IMR-90 (cell line): Measurements from ENCODE around the gene STOML2. TPM values are rescaled to one million over a fixed set of nuclear protein-coding genes. Genes with fewer than 3 reads are reported as not detected.

Experiments
- ATAC-seq: fragments of 200-7000 bp; cut with Tn5 transposase; 2 replicates; pipeline ENCODE4 v1.9.1; 2020; ENCODE audit warnings: low read depth, mild to moderate bottlenecking, moderate library complexity
- BruUV-seq: library from RNA; stranded (reverse); fragments of 400-500 nt; replicated peaks from 2 replicates; lab custom pipeline; 2021; lab: Mats Ljungman, UMichigan
- CTCF ChIA-PET: fragments of 300-600 bp; formaldehyde crosslinking; extraction: SDS; loops from one replicate; lab custom pipeline; 2021; ENCODE audit warnings: antibody characterized with exemption; lab: Yijun Ruan, JAX
- POLR2A ChIA-PET: fragments of 300-600 bp; sonication (Branson Sonifier 250); formaldehyde crosslinking; loops from one replicate; lab custom pipeline; 2022; ENCODE audit warnings: antibody characterized with exemption; ENCODE audit not compliant: unreplicated experiment; lab: Charles Lee
- DNase-seq: peaks from one replicate; pipeline ENCODE4 v3.0.0; 2013
- H2AFZ ChIP-seq: replicated peaks from 2 replicates; pipeline ENCODE3; 2013; ENCODE audit warnings: low read length, mild to moderate bottlenecking; ENCODE audit not compliant: poor library complexity
- H2AK5ac ChIP-seq: 2 replicates; pipeline ENCODE4 v1.6.1; 2013; ENCODE audit warnings: low read depth, low read length, inconsistent platforms
- H2AK9ac ChIP-seq: replicated peaks from 2 replicates; pipeline ENCODE3; 2013; ENCODE audit warnings: mild to moderate bottlenecking, low read depth, low read length, moderate library complexity; ENCODE audit not compliant: poor library complexity
- H2BK120ac ChIP-seq: 2 replicates; pipeline ENCODE4 v1.6.1; 2013; ENCODE audit warnings: low read depth, low read length, inconsistent platforms
- H2BK15ac ChIP-seq: 3 replicates; pipeline ENCODE4 v1.6.1; 2013; ENCODE audit warnings: low read depth, low read length, inconsistent platforms
- H2BK20ac ChIP-seq: 2 replicates; pipeline ENCODE4 v1.6.1; 2013; ENCODE audit warnings: low read depth, mild to moderate bottlenecking, inconsistent platforms, low read length, moderate library complexity
- H2BK5ac ChIP-seq: 2 replicates; pipeline ENCODE4 v1.6.1; 2013; ENCODE audit warnings: mild to moderate bottlenecking, low read depth, low read length, inconsistent platforms; ENCODE audit not compliant: poor library complexity, severe bottlenecking
- H3K14ac ChIP-seq: replicated peaks from 2 replicates; pipeline ENCODE4 v1.6.1; 2013; ENCODE audit warnings: low read depth, low read length, inconsistent platforms
- H3K18ac ChIP-seq: 2 replicates; pipeline ENCODE4 v1.6.1; 2013; ENCODE audit warnings: low read depth, low read length, control low read depth
- H3K23ac ChIP-seq: 2 replicates; pipeline ENCODE4 v1.6.1; 2013; ENCODE audit warnings: low read depth, low read length, inconsistent platforms
- H3K27ac ChIP-seq: 2 replicates; pipeline ENCODE4 v1.5.1; 2013; ENCODE audit warnings: mild to moderate bottlenecking, control low read depth, low read length; ENCODE audit not compliant: insufficient read depth
- H3K27me3 ChIP-seq: 2 replicates; pipeline ENCODE4 v1.6.1; 2013; ENCODE audit warnings: low read length; ENCODE audit not compliant: control insufficient read depth, insufficient read depth
- H3K36me3 ChIP-seq: 2 replicates; pipeline ENCODE4 v1.6.1; 2013; ENCODE audit warnings: low read length, mixed read lengths; ENCODE audit not compliant: control insufficient read depth, insufficient read depth
- H3K4ac ChIP-seq: 2 replicates; pipeline ENCODE4 v1.6.1; 2013; ENCODE audit warnings: low read depth, low read length, inconsistent platforms
- H3K4me1 ChIP-seq: 2 replicates; pipeline ENCODE4 v1.6.1; 2013; ENCODE audit warnings: low read length, mixed read lengths; ENCODE audit not compliant: control insufficient read depth, insufficient read depth
- H3K4me2 ChIP-seq: 2 replicates; pipeline ENCODE4 v1.6.1; 2013; ENCODE audit warnings: low read depth, mild to moderate bottlenecking, control low read depth, low read length, moderate library complexity
- H3K4me3 ChIP-seq: 2 replicates; pipeline ENCODE4 v1.5.1; 2013; ENCODE audit warnings: low read depth, mild to moderate bottlenecking, control low read depth, low read length, moderate library complexity; ENCODE audit not compliant: insufficient read depth
- H3K56ac ChIP-seq: 2 replicates; pipeline ENCODE4 v1.6.1; 2013; ENCODE audit warnings: low read length, inconsistent platforms; ENCODE audit not compliant: insufficient read depth; ENCODE audit errors: extremely low read depth
- H3K79me1 ChIP-seq, 2 experiments: 2 replicates each; pipeline ENCODE4 v1.6.1; 2013; ENCODE audit warnings: low read length in 2 of 2, inconsistent platforms in 1 of 2, low read depth in 1 of 2
- H3K9ac ChIP-seq: 2 replicates; pipeline ENCODE4 v1.6.1; 2013; ENCODE audit warnings: low read depth, low read length, control low read depth
- H3K9me1 ChIP-seq: 2 replicates; pipeline ENCODE4 v1.6.1; 2013; ENCODE audit warnings: low read length, inconsistent platforms; ENCODE audit not compliant: insufficient read depth
- H3K9me3 ChIP-seq: 2 replicates; pipeline ENCODE4 v1.6.1; 2013; ENCODE audit warnings: low read length; ENCODE audit not compliant: control insufficient read depth, insufficient read depth
- H4K20me1 ChIP-seq: 2 replicates; pipeline ENCODE4 v1.6.1; 2013; ENCODE audit warnings: low read length, inconsistent platforms; ENCODE audit not compliant: insufficient read depth
- H4K5ac ChIP-seq: 2 replicates; pipeline ENCODE4 v1.6.1; 2013; ENCODE audit warnings: mild to moderate bottlenecking, low read depth, low read length, control low read depth
- H4K8ac ChIP-seq, 2 experiments: 2 replicates each; pipeline ENCODE4 v1.6.1; 2013; ENCODE audit warnings: low read depth in 2 of 2, low read length in 2 of 2, control low read depth in 1 of 2, inconsistent platforms in 1 of 2
- H4K91ac ChIP-seq: 2 replicates; pipeline ENCODE4 v1.6.1; 2013; ENCODE audit warnings: low read depth, low read length, inconsistent platforms; ENCODE audit not compliant: insufficient read depth
- CEBPB ChIP-seq: IDR thresholded peaks from 2 replicates; pipeline ENCODE4 v1.6.1; 2012; ENCODE audit warnings: low read depth, low read length, improper control_type of control experiment
- CHD1 ChIP-seq: IDR thresholded peaks from 2 replicates; pipeline ENCODE4 v1.6.1; 2012; ENCODE audit warnings: low read depth, low read length, improper control_type of control experiment
- FOS ChIP-seq: fragments of 150-350 bp; IDR thresholded peaks from 2 replicates; pipeline ENCODE4 v1.6.1; 2016; ENCODE audit warnings: low read depth, low read length
- MXI1 ChIP-seq: IDR thresholded peaks from 2 replicates; pipeline ENCODE4 v1.6.1; 2012; ENCODE audit warnings: low read depth, mild to moderate bottlenecking, low read length, moderate library complexity, borderline replicate concordance
- POLR2A ChIP-seq: IDR thresholded peaks from 2 replicates; pipeline ENCODE4 v1.6.1; 2012; ENCODE audit warnings: mild to moderate bottlenecking, low read depth, low read length
- RAD21 ChIP-seq: IDR thresholded peaks from 2 replicates; pipeline ENCODE4 v1.6.1; 2012; ENCODE audit warnings: low read length, improper control_type of control experiment
- RFX5 ChIP-seq: IDR thresholded peaks from 2 replicates; pipeline ENCODE4 v1.8.0; 2012; ENCODE audit warnings: low read depth, mild to moderate bottlenecking, low read length, moderate library complexity
- SMC3 ChIP-seq: fragments of 150-350 bp; IDR thresholded peaks from 2 replicates; pipeline ENCODE4 v1.6.1; 2016; ENCODE audit warnings: low read depth, mild to moderate bottlenecking, antibody characterized with exemption, low read length, moderate library complexity
- WGBS, 2 experiments: methylation state at CpG; one replicate each; pipeline versions ENCODE4 v1.1.5 to v1.1.7; 2013; ENCODE audit warnings: missing lambda C conversion rate in 2 of 2; ENCODE audit not compliant: insufficient read length in 1 of 2; ENCODE audit errors: extremely low coverage in 2 of 2; 5-methylcytosine and 5-hydroxymethylcytosine counted together
- dilution Hi-C: fragments of 300-500 bp; cut with HindIII; formaldehyde crosslinking; loops from one replicate; pipeline ENCODE4 v1.14.3; 2018; ENCODE audit warnings: low sequenced_read_pairs; ENCODE audit not compliant: unreplicated experiment
- in situ Hi-C: fragments of 300-500 bp; cut with MboI; formaldehyde crosslinking; loops from 3 replicates; pipeline ENCODE4 v1.14.3; 2019; ENCODE audit warnings: low sequenced_read_pairs, inconsistent platforms, mixed read lengths
- intact Hi-C: fragments of 100-400 bp; cut with micrococcal nuclease; formaldehyde crosslinking; loops from 2 replicates; pipeline ENCODE4 v1.10.0; 2022
- polyA plus RNA-seq, 3 experiments: library from polyadenylated mRNA; depleted of rRNA; stranded (reverse); fragments of >200 nt; gene quantifications; 2 replicates each; pipeline ENCODE4 v1.2.3, GENCODE V29; 2012; ENCODE audit warnings: low replicate concordance in 1 of 3
- total RNA-seq: library from RNA; depleted of rRNA; stranded (reverse); fragments of >200 nt; gene quantifications from 2 replicates; pipeline ENCODE4 v1.2.3, GENCODE V29; 2012
- TF ChIP-seq, protein P1 (sequence below): conservative IDR thresholded peaks from 2 replicates; pipeline ENCODE4 v1.5.1; 2012; ENCODE audit warnings: mild to moderate bottlenecking, low read depth, low read length, improper control_type of control experiment
- TF ChIP-seq, protein P2 (sequence below): fragments of 150-350 bp; IDR thresholded peaks from 2 replicates; pipeline ENCODE4 v1.6.1; 2016; ENCODE audit warnings: low read depth, mild to moderate bottlenecking, low read length, moderate library complexity, borderline replicate concordance
- TF ChIP-seq, protein P3 (sequence below): fragments of 150-350 bp; IDR thresholded peaks from 2 replicates; pipeline ENCODE4 v1.6.1; 2017; ENCODE audit warnings: mild to moderate bottlenecking, antibody characterized with exemption, low read length, low read depth

The STOML2 gene
- total and polyA plus RNA-seq, 2 of the 4 experiments (the other 2 are of a cell fraction) = 177 to 250 TPM

DNA sequence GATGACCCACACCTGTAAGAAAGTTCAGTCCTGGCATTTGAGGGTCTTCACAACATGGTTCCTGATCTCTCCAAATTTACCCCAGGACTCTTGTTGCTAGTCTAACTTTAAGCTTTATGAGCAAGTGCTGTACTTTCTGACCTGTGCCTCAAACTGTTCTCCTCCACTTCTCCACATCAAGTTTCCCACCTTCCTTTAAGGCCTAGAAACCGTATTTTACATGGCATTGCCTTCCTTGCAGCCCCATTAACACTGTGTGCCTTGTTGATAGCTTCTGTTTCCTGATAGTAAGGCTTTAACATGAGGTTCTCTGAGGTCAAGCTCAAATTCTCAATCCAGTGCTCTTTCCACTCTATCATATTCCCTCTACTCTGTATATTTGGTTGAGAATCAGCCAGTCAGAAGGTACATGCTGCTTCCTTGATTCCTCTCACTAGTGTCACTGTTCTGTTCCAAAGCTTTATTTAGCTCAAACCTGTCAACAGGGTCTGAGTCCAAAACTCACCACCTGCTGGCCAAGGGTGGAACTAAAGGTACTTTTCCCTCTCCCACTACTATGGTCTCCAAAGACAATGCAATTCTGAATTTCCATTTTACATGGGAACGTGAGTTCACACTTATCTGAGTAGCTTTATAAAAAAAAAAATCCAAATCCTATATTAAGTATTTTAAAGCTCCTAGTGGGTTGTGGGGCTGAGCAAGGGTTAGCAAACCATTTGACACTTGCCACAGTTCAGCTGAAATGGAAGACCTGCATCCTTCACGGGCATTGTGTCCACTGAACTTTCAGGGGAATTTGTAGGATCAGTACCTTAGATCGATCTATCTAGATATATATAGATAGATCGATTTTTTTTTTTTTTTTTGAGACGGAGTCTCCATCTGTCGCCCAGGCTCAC is 51.6 kb downstream of the STOML2 start:
- Histone ChIP-seq H2AK9ac (no peak overlapping the region), H2BK15ac (no peak overlapping the region), H3K14ac (no peak overlapping the region), H3K36me3 (peaks cover 34% of the 10 kb centered on the region), H3K4me2 (no peak overlapping the region), H3K79me1 (peaks cover 9 to 32% of the 10 kb centered on the region in 2 experiments), H3K56ac (no peak overlapping the region), H3K18ac (no peak overlapping the region), H3K4me3 (no peak overlapping the region), H3K27me3 (no peaks in the 10 kb centered on the region), H3K9me1 (no peaks in the 10 kb centered on the region), H3K27ac (no peak overlapping the region), H4K5ac (no peak overlapping the region), H3K4me1 (no peaks in the 10 kb centered on the region), H2AK5ac (no peak overlapping the region), H3K23ac (no peak overlapping the region), H4K20me1 (peaks cover 10% of the 10 kb centered on the region; the same call in 1 of the 2 replicates), H3K4ac (no peak overlapping the region), H2BK120ac (no peak overlapping the region), H2AFZ (no peak overlapping the region), H4K8ac (0 out of 4 replicates have a peak overlapping the region, but pooled peaks of 1 of the 2 experiments have one; percentile 21), H3K9me3 (no peaks in the 10 kb centered on the region), H4K91ac (no peak overlapping the region), H2BK20ac (no peak overlapping the region), H3K9ac (no peak overlapping the region), H2BK5ac (peak overlapping the region; percentile 31)
- intact Hi-C loops = loop anchor here (1.0 kb wide), 1 partner anchor 152 kb away; no protein-coding TSS in a partner anchor
- in situ Hi-C loops = no loop called here
- CTCF ChIA-PET = interaction anchor here (0.5 to 1.6 kb wide), 11 partner anchors 9 to 152 kb away, joined by 3 to 12 read pairs (median 3); a partner anchor contains a TSS
- DNase-seq = peak; percentile 57
- POLR2A ChIA-PET = interaction anchor here (1.0 kb wide), 1 partner anchor 21 kb away, joined by 4 read pairs; the partner anchor contains the start of gene VCP
- dilution Hi-C loops = no loop called here
- TF ChIP-seq FOS = no peak
- TF ChIP-seq MXI1 = no peak
- TF ChIP-seq SMC3 = peak; percentile 62
- TF ChIP-seq, protein P1, sequence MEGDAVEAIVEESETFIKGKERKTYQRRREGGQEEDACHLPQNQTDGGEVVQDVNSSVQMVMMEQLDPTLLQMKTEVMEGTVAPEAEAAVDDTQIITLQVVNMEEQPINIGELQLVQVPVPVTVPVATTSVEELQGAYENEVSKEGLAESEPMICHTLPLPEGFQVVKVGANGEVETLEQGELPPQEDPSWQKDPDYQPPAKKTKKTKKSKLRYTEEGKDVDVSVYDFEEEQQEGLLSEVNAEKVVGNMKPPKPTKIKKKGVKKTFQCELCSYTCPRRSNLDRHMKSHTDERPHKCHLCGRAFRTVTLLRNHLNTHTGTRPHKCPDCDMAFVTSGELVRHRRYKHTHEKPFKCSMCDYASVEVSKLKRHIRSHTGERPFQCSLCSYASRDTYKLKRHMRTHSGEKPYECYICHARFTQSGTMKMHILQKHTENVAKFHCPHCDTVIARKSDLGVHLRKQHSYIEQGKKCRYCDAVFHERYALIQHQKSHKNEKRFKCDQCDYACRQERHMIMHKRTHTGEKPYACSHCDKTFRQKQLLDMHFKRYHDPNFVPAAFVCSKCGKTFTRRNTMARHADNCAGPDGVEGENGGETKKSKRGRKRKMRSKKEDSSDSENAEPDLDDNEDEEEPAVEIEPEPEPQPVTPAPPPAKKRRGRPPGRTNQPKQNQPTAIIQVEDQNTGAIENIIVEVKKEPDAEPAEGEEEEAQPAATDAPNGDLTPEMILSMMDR = peak; percentile 56
- TF ChIP-seq CEBPB = no peak
- no peak for TF ChIP-seq CHD1
- TF ChIP-seq POLR2A = no peak
- TF ChIP-seq, protein P2, sequence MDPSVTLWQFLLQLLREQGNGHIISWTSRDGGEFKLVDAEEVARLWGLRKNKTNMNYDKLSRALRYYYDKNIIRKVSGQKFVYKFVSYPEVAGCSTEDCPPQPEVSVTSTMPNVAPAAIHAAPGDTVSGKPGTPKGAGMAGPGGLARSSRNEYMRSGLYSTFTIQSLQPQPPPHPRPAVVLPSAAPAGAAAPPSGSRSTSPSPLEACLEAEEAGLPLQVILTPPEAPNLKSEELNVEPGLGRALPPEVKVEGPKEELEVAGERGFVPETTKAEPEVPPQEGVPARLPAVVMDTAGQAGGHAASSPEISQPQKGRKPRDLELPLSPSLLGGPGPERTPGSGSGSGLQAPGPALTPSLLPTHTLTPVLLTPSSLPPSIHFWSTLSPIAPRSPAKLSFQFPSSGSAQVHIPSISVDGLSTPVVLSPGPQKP = no peak
- peak; percentile 56 for TF ChIP-seq RAD21
- TF ChIP-seq, protein P3, sequence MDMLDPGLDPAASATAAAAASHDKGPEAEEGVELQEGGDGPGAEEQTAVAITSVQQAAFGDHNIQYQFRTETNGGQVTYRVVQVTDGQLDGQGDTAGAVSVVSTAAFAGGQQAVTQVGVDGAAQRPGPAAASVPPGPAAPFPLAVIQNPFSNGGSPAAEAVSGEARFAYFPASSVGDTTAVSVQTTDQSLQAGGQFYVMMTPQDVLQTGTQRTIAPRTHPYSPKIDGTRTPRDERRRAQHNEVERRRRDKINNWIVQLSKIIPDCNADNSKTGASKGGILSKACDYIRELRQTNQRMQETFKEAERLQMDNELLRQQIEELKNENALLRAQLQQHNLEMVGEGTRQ = no peak
- TF ChIP-seq RFX5 = no peak
- WGBS, 2 experiments = 80% methylated on average over 1 of the region's 7 CpGs; no CpG with 5 or more reads in 1 of the 2 experiments
- peak; percentile 76 for ATAC-seq
- no TSS peak for BruUV-seq
